Measurements from ENCODE around the gene CX3CR1.

DNA sequence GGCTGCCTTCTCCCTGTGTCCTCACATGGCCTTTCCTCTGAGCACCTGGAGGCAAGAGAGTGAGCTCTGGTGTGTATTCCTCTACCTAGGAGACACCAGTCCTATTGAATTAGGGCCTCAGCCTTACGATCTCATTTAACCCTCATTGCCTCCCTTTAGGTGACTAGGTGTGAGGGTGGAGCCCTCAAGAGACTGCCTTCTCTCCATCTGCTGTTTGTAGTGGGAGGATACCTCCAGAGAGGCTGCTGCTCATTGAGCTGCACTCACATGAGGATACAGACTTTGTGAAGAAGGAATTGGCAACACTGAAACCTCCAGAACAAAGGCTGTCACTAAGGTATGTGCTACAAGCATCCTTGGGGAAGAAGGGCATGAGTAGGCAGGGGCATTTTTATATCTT is 49.7 kb upstream of the CX3CR1 start, which contains the start of gene CCR8:
- TF ChIP-seq, protein P1, sequence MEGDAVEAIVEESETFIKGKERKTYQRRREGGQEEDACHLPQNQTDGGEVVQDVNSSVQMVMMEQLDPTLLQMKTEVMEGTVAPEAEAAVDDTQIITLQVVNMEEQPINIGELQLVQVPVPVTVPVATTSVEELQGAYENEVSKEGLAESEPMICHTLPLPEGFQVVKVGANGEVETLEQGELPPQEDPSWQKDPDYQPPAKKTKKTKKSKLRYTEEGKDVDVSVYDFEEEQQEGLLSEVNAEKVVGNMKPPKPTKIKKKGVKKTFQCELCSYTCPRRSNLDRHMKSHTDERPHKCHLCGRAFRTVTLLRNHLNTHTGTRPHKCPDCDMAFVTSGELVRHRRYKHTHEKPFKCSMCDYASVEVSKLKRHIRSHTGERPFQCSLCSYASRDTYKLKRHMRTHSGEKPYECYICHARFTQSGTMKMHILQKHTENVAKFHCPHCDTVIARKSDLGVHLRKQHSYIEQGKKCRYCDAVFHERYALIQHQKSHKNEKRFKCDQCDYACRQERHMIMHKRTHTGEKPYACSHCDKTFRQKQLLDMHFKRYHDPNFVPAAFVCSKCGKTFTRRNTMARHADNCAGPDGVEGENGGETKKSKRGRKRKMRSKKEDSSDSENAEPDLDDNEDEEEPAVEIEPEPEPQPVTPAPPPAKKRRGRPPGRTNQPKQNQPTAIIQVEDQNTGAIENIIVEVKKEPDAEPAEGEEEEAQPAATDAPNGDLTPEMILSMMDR (IDR thresholded peaks at IDR 0.05 in 4 of 5, conservative IDR thresholded peaks at IDR 0.05 in 1 of 5): no peak
- TF ChIP-seq POLR2A (IDR thresholded peaks at IDR 0.05): no peak
